CD14-positive monocyte (primary cell): Measurements from ENCODE around the gene LY6G5B. TPM values are rescaled to one million over a fixed set of nuclear protein-coding genes. Genes with fewer than 3 reads are reported as not detected.
A peak's percentile ranks its signal among the peaks of the same experiment; 100 is the strongest.

Source experiments
- DNase-seq, 3 donors: peaks; one replicate each; pipeline ENCODE4 v3.0.0-alpha.2; 2011 to 2022
- H2AFZ ChIP-seq: 2 replicates; pipeline ENCODE4 v1.6.0; 2012; ENCODE audit warnings: mild to moderate bottlenecking, low read depth, low read length, inconsistent platforms; ENCODE audit not compliant: insufficient read depth, poor library complexity, severe bottlenecking
- H3K27ac ChIP-seq, 2 donors: 1 replicate in 1 of 2; 2 replicates in 1 of 2; pipeline ENCODE4 v1.5.1; 2012 to 2013; ENCODE audit warnings: low read length in 2 of 2, control low read depth in 1 of 2, inconsistent platforms in 1 of 2, low read depth in 1 of 2, mild to moderate bottlenecking in 1 of 2
- H3K27me3 ChIP-seq, 2 donors: one replicate each; pipeline versions ENCODE4 v1.6.0 to v1.6.1; 2011 to 2013; ENCODE audit warnings: low read length in 2 of 2; ENCODE audit not compliant: control insufficient read depth in 2 of 2, insufficient read depth in 2 of 2
- H3K36me3 ChIP-seq, 2 donors: replicated peaks in 1 of 2; 1 replicate in 1 of 2; 2 replicates in 1 of 2; pipeline versions ENCODE4 v1.5.1 to v1.6.1; 2012 to 2013; ENCODE audit warnings: low read length in 2 of 2, control low read depth in 1 of 2, inconsistent platforms in 1 of 2, mild to moderate bottlenecking in 1 of 2; ENCODE audit not compliant: insufficient read depth in 2 of 2, control insufficient read depth in 1 of 2
- H3K4me1 ChIP-seq, 2 donors: 1 replicate in 1 of 2; 2 replicates in 1 of 2; pipeline versions ENCODE4 v1.5.1 to v1.6.1; 2012 to 2013; ENCODE audit warnings: low read length in 2 of 2, control low read depth in 1 of 2, inconsistent platforms in 1 of 2, mild to moderate bottlenecking in 1 of 2, moderate library complexity in 1 of 2; ENCODE audit not compliant: insufficient read depth in 2 of 2, control insufficient read depth in 1 of 2
- H3K4me2 ChIP-seq: replicated peaks from 2 replicates; pipeline ENCODE3; 2012; ENCODE audit warnings: low read length, moderate library complexity, mild to moderate bottlenecking; ENCODE audit not compliant: poor library complexity, severe bottlenecking; ENCODE audit errors: extremely low read depth
- H3K4me3 ChIP-seq, 3 experiments: fragments of 200-600 bp in 1 of 3; sonication (generic) in 1 of 3; replicated peaks in 1 of 3; 1 replicate in 2 of 3; 2 replicates in 1 of 3; pipeline ENCODE4 v1.5.1; 2011 to 2013; ENCODE audit warnings: low read length in 3 of 3, mild to moderate bottlenecking in 3 of 3, control low read depth in 2 of 3, low read depth in 2 of 3, inconsistent platforms in 1 of 3, moderate library complexity in 1 of 3
- H3K79me2 ChIP-seq: 2 replicates; pipeline ENCODE4 v1.6.0; 2012; ENCODE audit warnings: mild to moderate bottlenecking, control low read depth, inconsistent platforms, low read length, moderate library complexity; ENCODE audit not compliant: insufficient read depth
- H3K9ac ChIP-seq: 2 replicates; pipeline ENCODE4 v1.6.0; 2017; ENCODE audit warnings: low read length, mild to moderate bottlenecking; ENCODE audit not compliant: insufficient read depth, poor library complexity, severe bottlenecking
- H3K9me3 ChIP-seq, 2 donors: replicated peaks in 1 of 2; 1 replicate in 1 of 2; 2 replicates in 1 of 2; pipeline versions ENCODE4 v1.5.1 to v1.6.1; 2012 to 2013; ENCODE audit warnings: low read length in 2 of 2, control low read depth in 1 of 2; ENCODE audit not compliant: control insufficient read depth in 1 of 2, insufficient read depth in 1 of 2
- H4K20me1 ChIP-seq: 2 replicates; pipeline ENCODE4 v1.6.0; 2012; ENCODE audit warnings: mild to moderate bottlenecking, low read length, control low read depth, moderate library complexity; ENCODE audit not compliant: insufficient read depth
- H3K27ac Mint-ChIP-seq, 7 donors: one replicate each; pipeline ENCODE4 v1.8.0; 2020; ENCODE audit warnings: mild to moderate bottlenecking in 7 of 7, mixed read lengths in 7 of 7, moderate library complexity in 6 of 7, inconsistent platforms in 2 of 7
- H3K27me3 Mint-ChIP-seq, 3 donors: one replicate each; pipeline ENCODE4 v1.8.0; 2021 to 2022; ENCODE audit warnings: low read depth in 3 of 3, mild to moderate bottlenecking in 3 of 3, mixed read lengths in 3 of 3, moderate library complexity in 3 of 3, inconsistent platforms in 1 of 3
- H3K36me3 Mint-ChIP-seq, 2 donors: one replicate each; pipeline ENCODE4 v1.8.0; 2020; ENCODE audit warnings: mixed read lengths in 2 of 2, inconsistent platforms in 1 of 2, mild to moderate bottlenecking in 1 of 2
- H3K4me1 Mint-ChIP-seq: one replicate; pipeline ENCODE4 v1.8.0; 2020; ENCODE audit warnings: mild to moderate bottlenecking, mixed read lengths
- H3K4me3 Mint-ChIP-seq, 2 donors: one replicate each; pipeline ENCODE4 v1.8.0; 2020; ENCODE audit warnings: mild to moderate bottlenecking in 2 of 2, mixed read lengths in 2 of 2, moderate library complexity in 1 of 2
- H3K9me3 Mint-ChIP-seq, 7 donors: one replicate each; pipeline ENCODE4 v1.8.0; 2020 to 2022; ENCODE audit warnings: mixed read lengths in 7 of 7, mild to moderate bottlenecking in 6 of 7, moderate library complexity in 6 of 7, inconsistent platforms in 2 of 7
- WGBS: methylation state at CpG from one replicate; pipeline ENCODE4 v1.1.5; 2013; ENCODE audit warnings: missing lambda C conversion rate; ENCODE audit not compliant: insufficient coverage; 5-methylcytosine and 5-hydroxymethylcytosine counted together
- intact Hi-C, 2 donors: fragments of 100-400 bp; cut with micrococcal nuclease; formaldehyde crosslinking; loops; one replicate each; pipeline versions ENCODE4 v1.15.0 to v1.15.1; 2023
- polyA plus RNA-seq, 3 donors: library from polyadenylated mRNA; depleted of rRNA in 1 of 3; unstranded in 2 of 3; stranded (reverse) in 1 of 3; fragments of 300-500 nt in 2 of 3; fragments of >200 nt in 1 of 3; fragmentation: Illumina TruSeq in 2 of 3; gene quantifications; 1 replicate in 2 of 3; 2 replicates in 1 of 3; pipeline ENCODE4 v1.2.3, GENCODE V29; 2012 to 2021
- TF ChIP-seq, protein P1 (sequence below): fragments of 200-600 bp; IDR thresholded peaks from one replicate; pipeline ENCODE4 v1.8.0; 2022; ENCODE audit warnings: antibody characterized with exemption, mild to moderate bottlenecking

The LY6G5B gene
- polyA plus RNA-seq, 3 donors = 0.17 to 55.1 TPM; not detected in 1

DNA sequence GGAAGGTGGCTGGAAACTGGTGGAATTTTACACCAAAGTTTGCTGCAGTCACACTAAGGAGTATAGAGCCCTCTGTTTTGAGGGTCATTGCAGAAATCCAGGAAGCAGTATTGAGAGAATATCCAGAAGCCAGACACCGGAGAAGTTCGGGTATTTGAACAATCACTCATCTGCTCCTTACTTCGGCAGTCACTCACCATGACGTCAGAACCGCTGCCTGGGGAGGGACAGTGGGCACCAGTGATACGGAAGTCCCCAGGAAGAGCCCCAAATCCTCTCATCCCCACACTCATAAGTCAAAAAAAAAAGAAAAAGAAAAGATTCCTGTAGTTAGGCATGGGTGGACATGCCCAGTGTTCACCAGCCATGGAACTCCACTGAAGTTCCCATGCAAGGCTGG, 7.1 kb downstream of the LY6G5B start:
- H3K36me3 Mint-ChIP-seq = peaks cover 23 to 27% of the 10 kb centered on the region in 2 donors
- Histone ChIP-seq H4K20me1 (no peaks in the 10 kb centered on the region), H3K9ac (no peak overlapping the region), H3K9me3 (no peaks in the 10 kb centered on the region), H3K27me3 (no peaks in the 10 kb centered on the region), H3K27ac (no peak overlapping the region), H3K4me3 (no peak overlapping the region), H3K4me2 (no peak overlapping the region), H3K4me1 (peaks cover 16 to 18% of the 10 kb centered on the region in 2 donors), H3K79me2 (no peaks in the 10 kb centered on the region), H2AFZ (no peak overlapping the region), H3K36me3 (peaks cover 14 to 22% of the 10 kb centered on the region in 2 donors)
- no peak overlapping the region for H3K4me3 Mint-ChIP-seq
- WGBS = 85% methylated on average over 4 of the region's 6 CpGs
- DNase-seq = no peak
- peaks cover 0 to 4% (median 0%) of the 10 kb centered on the region in 7 donors for H3K9me3 Mint-ChIP-seq
- intact Hi-C loops = loop anchor here (5.0 to 10.0 kb wide), 2 partner anchors 90 to 278 kb away; partner anchors contain the start of genes NELFE (in 1 of the 2) and SKIC2 (in 1 of the 2)
- no peak overlapping the region for H3K27ac Mint-ChIP-seq
- peaks cover 26% of the 10 kb centered on the region for H3K4me1 Mint-ChIP-seq
- TF ChIP-seq, protein P1, sequence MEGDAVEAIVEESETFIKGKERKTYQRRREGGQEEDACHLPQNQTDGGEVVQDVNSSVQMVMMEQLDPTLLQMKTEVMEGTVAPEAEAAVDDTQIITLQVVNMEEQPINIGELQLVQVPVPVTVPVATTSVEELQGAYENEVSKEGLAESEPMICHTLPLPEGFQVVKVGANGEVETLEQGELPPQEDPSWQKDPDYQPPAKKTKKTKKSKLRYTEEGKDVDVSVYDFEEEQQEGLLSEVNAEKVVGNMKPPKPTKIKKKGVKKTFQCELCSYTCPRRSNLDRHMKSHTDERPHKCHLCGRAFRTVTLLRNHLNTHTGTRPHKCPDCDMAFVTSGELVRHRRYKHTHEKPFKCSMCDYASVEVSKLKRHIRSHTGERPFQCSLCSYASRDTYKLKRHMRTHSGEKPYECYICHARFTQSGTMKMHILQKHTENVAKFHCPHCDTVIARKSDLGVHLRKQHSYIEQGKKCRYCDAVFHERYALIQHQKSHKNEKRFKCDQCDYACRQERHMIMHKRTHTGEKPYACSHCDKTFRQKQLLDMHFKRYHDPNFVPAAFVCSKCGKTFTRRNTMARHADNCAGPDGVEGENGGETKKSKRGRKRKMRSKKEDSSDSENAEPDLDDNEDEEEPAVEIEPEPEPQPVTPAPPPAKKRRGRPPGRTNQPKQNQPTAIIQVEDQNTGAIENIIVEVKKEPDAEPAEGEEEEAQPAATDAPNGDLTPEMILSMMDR = no peak
- peaks cover 3 to 6% (median 5%) of the 10 kb centered on the region in 3 donors for H3K27me3 Mint-ChIP-seq

DNA sequence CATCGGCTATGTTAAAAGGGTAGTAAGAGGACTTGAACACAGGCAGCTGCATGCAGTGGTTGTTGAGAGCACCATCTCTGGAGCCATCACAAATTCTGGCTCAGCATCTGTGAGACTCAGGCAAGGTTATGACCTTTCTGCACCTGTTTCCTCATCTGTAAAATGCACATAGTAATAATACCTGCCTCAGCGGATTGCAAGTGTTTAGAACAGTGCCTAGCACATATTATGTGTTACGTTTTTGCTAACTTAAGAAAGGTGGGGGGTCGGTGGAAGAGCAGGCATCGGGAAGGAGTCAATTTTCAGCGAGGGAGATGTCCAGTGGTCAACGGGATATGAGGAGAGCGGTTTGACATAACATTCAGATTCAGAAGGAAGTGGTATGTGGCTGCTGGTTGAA, 8.2 kb downstream of the LY6G5B start:
- no peak overlapping the region for H3K4me3 ChIP-seq
- H3K27me3 ChIP-seq = no peaks in the 10 kb centered on the region
- H3K27ac ChIP-seq = no peak overlapping the region
- H3K9me3 ChIP-seq = no peaks in the 10 kb centered on the region
- Mint-ChIP-seq H3K4me1 (peaks cover 30% of the 10 kb centered on the region), H3K9me3 (peaks cover 0 to 2% (median 0%) of the 10 kb centered on the region in 7 donors), H3K27ac (peak overlapping the region in 1 of 7 donors; percentile 5), H3K36me3 (peaks cover 13 to 18% of the 10 kb centered on the region in 2 donors), H3K4me3 (no peak overlapping the region), H3K27me3 (peaks cover 5 to 8% (median 6%) of the 10 kb centered on the region in 3 donors)
- H3K9ac ChIP-seq = no peak overlapping the region
- H3K4me1 ChIP-seq = peaks cover 20 to 23% of the 10 kb centered on the region in 2 donors
- H3K4me2 ChIP-seq = no peak overlapping the region
- TF ChIP-seq, protein P1 = no peak
- 86% methylated on average over 7 of the region's 8 CpGs for WGBS
- H4K20me1 ChIP-seq = no peaks in the 10 kb centered on the region
- H3K36me3 ChIP-seq = peaks cover 5 to 12% of the 10 kb centered on the region in 2 donors
- H3K79me2 ChIP-seq = no peaks in the 10 kb centered on the region
- intact Hi-C loops = loop anchor here (5.0 to 10.0 kb wide), 2 partner anchors 89 to 277 kb away; partner anchors contain the start of genes NELFE (in 1 of the 2) and SKIC2 (in 1 of the 2)
- no peak overlapping the region for H2AFZ ChIP-seq
- DNase-seq = no peak
